H9 (cell line): ENCODE measurements around the gene NUPR1. TPM values are rescaled to one million over a fixed set of nuclear protein-coding genes. Genes with fewer than 3 reads are reported as not detected.

Experiments
- DNase-seq: peaks from one replicate; pipeline ENCODE4 v3.0.0-alpha.2; 2017
- H2AFZ ChIP-seq: one replicate; pipeline ENCODE4 v1.6.1; 2013; ENCODE audit warnings: mild to moderate bottlenecking, low read length, control low read depth, moderate library complexity
- H2AK5ac ChIP-seq: 2 replicates; pipeline ENCODE4 v1.6.1; 2013; ENCODE audit warnings: low read length, control low read depth, mixed read lengths; ENCODE audit not compliant: insufficient read length
- H2BK120ac ChIP-seq: one replicate; pipeline ENCODE4 v1.6.1; 2013; ENCODE audit warnings: low read depth, mild to moderate bottlenecking, low read length, control low read depth, inconsistent platforms; ENCODE audit not compliant: poor library complexity, severe bottlenecking
- H2BK12ac ChIP-seq: 2 replicates; pipeline ENCODE4 v1.6.1; 2013; ENCODE audit warnings: low read length, control low read depth, mixed read lengths, low read depth; ENCODE audit not compliant: insufficient read length
- H2BK15ac ChIP-seq: 2 replicates; pipeline ENCODE4 v1.6.1; 2013; ENCODE audit warnings: low read depth, low read length, control low read depth
- H2BK20ac ChIP-seq: one replicate; pipeline ENCODE4 v1.6.1; 2013; ENCODE audit warnings: low read depth, mild to moderate bottlenecking, low read length, control low read depth, inconsistent platforms; ENCODE audit not compliant: poor library complexity, severe bottlenecking
- H2BK5ac ChIP-seq: 2 replicates; pipeline ENCODE4 v1.6.1; 2013; ENCODE audit warnings: low read length, control low read depth, mixed read lengths; ENCODE audit not compliant: insufficient read length
- H3K14ac ChIP-seq: 2 replicates; pipeline ENCODE4 v1.6.1; 2013; ENCODE audit warnings: low read length, control low read depth; ENCODE audit not compliant: insufficient read depth
- H3K18ac ChIP-seq: 2 replicates; pipeline ENCODE4 v1.6.1; 2013; ENCODE audit warnings: low read depth, mild to moderate bottlenecking, mixed read lengths, low read length, control low read depth; ENCODE audit not compliant: insufficient read length
- H3K23ac ChIP-seq: 2 replicates; pipeline ENCODE4 v1.6.1; 2013; ENCODE audit warnings: low read length, control low read depth, mixed read lengths, low read depth; ENCODE audit not compliant: insufficient read length
- H3K23me2 ChIP-seq: 2 replicates; pipeline ENCODE4 v1.6.1; 2013; ENCODE audit warnings: low read depth, mild to moderate bottlenecking, mixed read lengths, low read length, control low read depth; ENCODE audit not compliant: insufficient read length, poor library complexity, severe bottlenecking
- H3K27ac ChIP-seq: 2 replicates; pipeline ENCODE4 v1.5.1; 2013; ENCODE audit warnings: low read length, control low read depth, mixed read lengths, low read depth; ENCODE audit not compliant: insufficient read length
- H3K27me3 ChIP-seq: 2 replicates; pipeline ENCODE4 v1.6.1; 2013; ENCODE audit warnings: low read length, control low read depth, inconsistent platforms; ENCODE audit not compliant: insufficient read depth
- H3K4ac ChIP-seq: 2 replicates; pipeline ENCODE4 v1.6.1; 2013; ENCODE audit warnings: low read depth, mild to moderate bottlenecking, control low read depth, inconsistent platforms, low read length, moderate library complexity
- H3K4me1 ChIP-seq: 2 replicates; pipeline ENCODE4 v1.6.1; 2013; ENCODE audit warnings: low read length, control low read depth, inconsistent platforms; ENCODE audit not compliant: insufficient read depth
- H3K4me2 ChIP-seq: 2 replicates; pipeline ENCODE4 v1.6.1; 2013; ENCODE audit warnings: low read length, control low read depth, mixed read lengths; ENCODE audit not compliant: insufficient read length, insufficient read depth
- H3K56ac ChIP-seq: 2 replicates; pipeline ENCODE4 v1.6.1; 2013; ENCODE audit warnings: low read depth, mild to moderate bottlenecking, mixed read lengths, low read length, control low read depth; ENCODE audit not compliant: insufficient read length
- H3K79me1 ChIP-seq: 2 replicates; pipeline ENCODE4 v1.6.1; 2013; ENCODE audit warnings: low read depth, mild to moderate bottlenecking, moderate library complexity, low read length, control low read depth, inconsistent platforms; ENCODE audit not compliant: insufficient read depth, poor library complexity, severe bottlenecking
- H3K79me2 ChIP-seq: 2 replicates; pipeline ENCODE4 v1.6.1; 2013; ENCODE audit warnings: low read length, control low read depth, inconsistent platforms; ENCODE audit not compliant: insufficient read depth
- H3K9ac ChIP-seq: 2 replicates; pipeline ENCODE4 v1.6.1; 2013; ENCODE audit warnings: low read length, control low read depth, mixed read lengths; ENCODE audit not compliant: insufficient read length; ENCODE audit errors: extremely low read depth
- H3K9me3 ChIP-seq: one replicate; pipeline ENCODE4 v1.6.1; 2013; ENCODE audit warnings: low read depth, low read length, inconsistent platforms; ENCODE audit not compliant: control insufficient read depth
- H3T11ph ChIP-seq: one replicate; pipeline ENCODE4 v1.6.1; 2013; ENCODE audit warnings: mild to moderate bottlenecking, low read length, control low read depth, inconsistent platforms
- H4K20me1 ChIP-seq: one replicate; pipeline ENCODE4 v1.6.1; 2013; ENCODE audit not compliant: control insufficient read depth, insufficient read length, insufficient read depth
- H4K5ac ChIP-seq: 2 replicates; pipeline ENCODE4 v1.6.1; 2013; ENCODE audit warnings: low read depth, mild to moderate bottlenecking, mixed read lengths, low read length, control low read depth; ENCODE audit not compliant: insufficient read length
- H4K8ac ChIP-seq: replicated peaks from 2 replicates; pipeline ENCODE4 v1.6.1; 2013; ENCODE audit warnings: low read length, control low read depth, mixed read lengths, low read depth; ENCODE audit not compliant: insufficient read length
- H4K91ac ChIP-seq: 2 replicates; pipeline ENCODE4 v1.6.1; 2013; ENCODE audit warnings: low read depth, mild to moderate bottlenecking, moderate library complexity, mixed read lengths, low read length, control low read depth; ENCODE audit not compliant: insufficient read length
- H3K27ac Mint-ChIP-seq, 3 experiments: 2 replicates in 2 of 3; 3 replicates in 1 of 3; pipeline ENCODE4 v1.8.0; 2020 to 2021; ENCODE audit warnings: mixed read lengths in 3 of 3, mild to moderate bottlenecking in 1 of 3, moderate library complexity in 1 of 3
- H3K27me3 Mint-ChIP-seq: 2 replicates; pipeline ENCODE4 v1.8.0; 2021; ENCODE audit warnings: low read depth, mild to moderate bottlenecking, moderate library complexity, mixed read lengths
- H3K36me3 Mint-ChIP-seq, 3 experiments: 2 replicates in 2 of 3; 3 replicates in 1 of 3; pipeline ENCODE4 v1.8.0; 2020 to 2021; ENCODE audit warnings: low read depth in 3 of 3, mixed read lengths in 3 of 3; ENCODE audit not compliant: insufficient read depth in 1 of 3
- H3K4me1 Mint-ChIP-seq, 2 experiments: 2 replicates each; pipeline ENCODE4 v1.8.0; 2020; ENCODE audit warnings: mixed read lengths in 2 of 2
- H3K4me3 Mint-ChIP-seq, 2 experiments: 2 replicates in 1 of 2; 3 replicates in 1 of 2; pipeline ENCODE4 v1.8.0; 2020 to 2021; ENCODE audit warnings: mild to moderate bottlenecking in 2 of 2, mixed read lengths in 2 of 2, moderate library complexity in 1 of 2
- H3K9me3 Mint-ChIP-seq, 2 experiments: 2 replicates in 1 of 2; 3 replicates in 1 of 2; pipeline ENCODE4 v1.8.0; 2020; ENCODE audit warnings: mild to moderate bottlenecking in 2 of 2, mixed read lengths in 2 of 2, moderate library complexity in 1 of 2
- CTCF ChIP-seq: fragments of 200-600 bp; sonication (generic); conservative IDR thresholded peaks from 3 replicates; pipeline ENCODE4 v1.8.0; 2021; ENCODE audit warnings: antibody characterized with exemption, mild to moderate bottlenecking
- WGBS: extraction: QIAGEN DNeasy Blood & Tissue Kit; methylation state at CpG from one replicate; pipeline ENCODE4 v1.1.7; 2013; ENCODE audit warnings: missing lambda C conversion rate, low lambda C conversion rate, mixed read lengths; ENCODE audit not compliant: insufficient read length; ENCODE audit errors: extremely low coverage; 5-methylcytosine and 5-hydroxymethylcytosine counted together
- total RNA-seq: library from RNA; stranded (reverse); gene quantifications from 2 replicates; pipeline ENCODE4 v1.2.1, GENCODE V29; 2021

The NUPR1 gene
- total RNA-seq, 1 experiment from 2014 or later, result 0.35 TPM

GRCh38 chr16:28556914-28557320 is 18.1 kb upstream of the NUPR1 start:
- Histone ChIP-seq H3K23me2 (no peaks in the 10 kb centered on the region), H4K5ac (no peak overlapping the region), H3K9me3 (no peaks in the 10 kb centered on the region), H2AFZ (no peak overlapping the region), H3K79me1 (no peaks in the 10 kb centered on the region), H3K14ac (no peak overlapping the region), H3K56ac (no peak overlapping the region), H2BK20ac (no peak overlapping the region), H3K27me3 (no peaks in the 10 kb centered on the region), H2AK5ac (no peak overlapping the region), H3K23ac (no peak overlapping the region), H2BK15ac (no peak overlapping the region), H4K91ac (no peak overlapping the region), H4K20me1 (no peaks in the 10 kb centered on the region), H3K4ac (no peak overlapping the region), H3K27ac (no peak overlapping the region), H2BK120ac (no peak overlapping the region), H3K79me2 (no peaks in the 10 kb centered on the region), H3K9ac (no peak overlapping the region), H4K8ac (no peak overlapping the region), H3K4me1 (no peaks in the 10 kb centered on the region), H2BK5ac (no peak overlapping the region), H2BK12ac (no peak overlapping the region), H3K18ac (no peak overlapping the region), H3K4me2 (no peak overlapping the region), H3T11ph (no peak overlapping the region)
- Mint-ChIP-seq H3K36me3 (peaks cover 10 to 22% (median 16%) of the 10 kb centered on the region in 3 experiments), H3K4me3 (no peak overlapping the region), H3K27ac (peak overlapping the region in 1 of 3 experiments; percentile 28; a peak in 1 of 7 replicates), H3K9me3 (no peaks in the 10 kb centered on the region), H3K27me3 (no peaks in the 10 kb centered on the region), H3K4me1 (peaks cover 5% of the 10 kb centered on the region in 2 experiments)
- no peak for TF ChIP-seq CTCF
- no peak for DNase-seq
- no CpG with 5 or more reads among the region's 2 CpGs for WGBS
